Measurements from ENCODE around the gene VAT1. TPM values are rescaled to one million over a fixed set of nuclear protein-coding genes. Genes with fewer than 3 reads are reported as not detected.
A peak's percentile ranks its signal among the peaks of the same experiment; 100 is the strongest.
"Not testable (repeated sequence)": the region's sequence is repeated elsewhere in the genome, so short reads cannot be mapped to it uniquely, and the experiment has no call there.

VAT1 gene
- total and polyA plus RNA-seq, 9 donors: 50.4 to 95.3 (median 75.9) TPM

GRCh38 chr17:43010667-43011308 lies 11.4 kb downstream of the VAT1 start:
- H3K36me3 ChIP-seq (ENCODE audit: control insufficient read depth, insufficient read depth, low read length): peaks cover 36% of the 10 kb centered on the region
- no peak overlapping the region for H3K27ac ChIP-seq (ENCODE audit: low read length)
- no peaks in the 10 kb centered on the region for H3K9me3 ChIP-seq (replicated peaks; ENCODE audit: control insufficient read depth, low read depth, low read length)
- H3K27me3 ChIP-seq (ENCODE audit: control insufficient read depth, insufficient read depth, low read length): no peaks in the 10 kb centered on the region
- 90% methylated on average over 2 of the region's 5 CpGs for WGBS (ENCODE audit: insufficient coverage)
- peaks cover 22% of the 10 kb centered on the region for H3K4me1 ChIP-seq (ENCODE audit: control insufficient read depth, insufficient read depth, low read length)
- no peak overlapping the region for H3K4me3 ChIP-seq (ENCODE audit: low read length)
- no peak for DNase-seq

GRCh38 chr17:43006639-43007551 lies 15.3 kb downstream of the VAT1 start, which contains the start of gene IFI35:
IFI35 (plus strand) TSS chr17:43006784; CDS start chr17:43006948, 164 bp downstream.
- Histone ChIP-seq H3K27ac (ENCODE audit: low read length) (peak within 1 kb of the TSS; percentile 97), H3K9me3 (replicated peaks; ENCODE audit: control insufficient read depth, low read depth, low read length) (no peaks in the 10 kb centered on the region), H3K36me3 (ENCODE audit: control insufficient read depth, insufficient read depth, low read length) (peaks cover 27% of the 10 kb centered on the region), H3K27me3 (ENCODE audit: control insufficient read depth, insufficient read depth, low read length) (no peaks in the 10 kb centered on the region), H3K4me1 (ENCODE audit: control insufficient read depth, insufficient read depth, low read length) (peaks cover 8% of the 10 kb centered on the region), H3K4me3 (ENCODE audit: low read length) (peak within 1 kb of the TSS; percentile 83)
- 30% methylated on average over 14 of the region's 18 CpGs for WGBS (ENCODE audit: insufficient coverage)
- DNase-seq: peak; percentile 92

- no peak overlapping the region for H3K27ac ChIP-seq (ENCODE audit: low read length)
- no peaks in the 10 kb centered on the region for H3K27me3 ChIP-seq (ENCODE audit: control insufficient read depth, insufficient read depth, low read length)
- peaks cover 17% of the 10 kb centered on the region for H3K4me1 ChIP-seq (ENCODE audit: control insufficient read depth, insufficient read depth, low read length)
- 90% methylated on average over 4 of the region's 5 CpGs for WGBS (ENCODE audit: insufficient coverage)
- no peaks in the 10 kb centered on the region for H3K9me3 ChIP-seq (replicated peaks; ENCODE audit: control insufficient read depth, low read depth, low read length)
- H3K4me3 ChIP-seq (ENCODE audit: low read length): no peak overlapping the region
- no peak for DNase-seq
- H3K36me3 ChIP-seq (ENCODE audit: control insufficient read depth, insufficient read depth, low read length): peaks cover 51% of the 10 kb centered on the region
Measured at GRCh38 chr17:43003542-43004172, 18.5 kb downstream of the VAT1 start.

GRCh38 chr17:43000894-43001293 lies 21.3 kb downstream of the VAT1 start:
- H3K9me3 ChIP-seq (replicated peaks; ENCODE audit: control insufficient read depth, low read depth, low read length); DNase-seq; H3K27ac ChIP-seq (ENCODE audit: low read length); H3K27me3 ChIP-seq (ENCODE audit: control insufficient read depth, insufficient read depth, low read length); H3K4me3 ChIP-seq (ENCODE audit: low read length): not testable (repeated sequence)
- WGBS (ENCODE audit: insufficient coverage): 93% methylated on average over 13 of the region's 13 CpGs
- Histone ChIP-seq H3K36me3 (ENCODE audit: control insufficient read depth, insufficient read depth, low read length) (peaks cover 51% of the 10 kb centered on the region), H3K4me1 (ENCODE audit: control insufficient read depth, insufficient read depth, low read length) (peaks cover 16% of the 10 kb centered on the region)

GRCh38 chr17:42999003-42999525 lies 23.1 kb downstream of the VAT1 start:
- 10% methylated on average over 4 of the region's 10 CpGs for WGBS (ENCODE audit: insufficient coverage)
- peaks cover 16% of the 10 kb centered on the region for H3K4me1 ChIP-seq (ENCODE audit: control insufficient read depth, insufficient read depth, low read length)
- no peaks in the 10 kb centered on the region for H3K9me3 ChIP-seq (replicated peaks; ENCODE audit: control insufficient read depth, low read depth, low read length)
- no peak for DNase-seq
- peaks cover 46% of the 10 kb centered on the region for H3K36me3 ChIP-seq (ENCODE audit: control insufficient read depth, insufficient read depth, low read length)
- peak overlapping the region; percentile 98 for H3K27ac ChIP-seq (ENCODE audit: low read length)
- H3K4me3 ChIP-seq (ENCODE audit: low read length): peak overlapping the region; percentile 99
- H3K27me3 ChIP-seq (ENCODE audit: control insufficient read depth, insufficient read depth, low read length): no peaks in the 10 kb centered on the region

GRCh38 chr17:42997984-42998938 lies 23.9 kb downstream of the VAT1 start, which contains the start of gene RPL27:
RPL27 (plus strand) TSS chr17:42998419; CDS start chr17:42998751, 332 bp downstream.
- peak within 1 kb of the TSS; percentile 98 for H3K27ac ChIP-seq (ENCODE audit: low read length)
- H3K4me1 ChIP-seq (ENCODE audit: control insufficient read depth, insufficient read depth, low read length): peaks cover 16% of the 10 kb centered on the region
- WGBS (ENCODE audit: insufficient coverage): 1% methylated on average over 41 of the region's 49 CpGs
- no peaks in the 10 kb centered on the region for H3K27me3 ChIP-seq (ENCODE audit: control insufficient read depth, insufficient read depth, low read length)
- H3K36me3 ChIP-seq (ENCODE audit: control insufficient read depth, insufficient read depth, low read length): peaks cover 40% of the 10 kb centered on the region
- H3K9me3 ChIP-seq (replicated peaks; ENCODE audit: control insufficient read depth, low read depth, low read length): no peaks in the 10 kb centered on the region
- peak; percentile 100 for DNase-seq
- H3K4me3 ChIP-seq (ENCODE audit: low read length): peak within 1 kb of the TSS; percentile 99

GRCh38 chr17:42997390-42997983 lies 24.7 kb downstream of the VAT1 start:
- H3K4me3 ChIP-seq (ENCODE audit: low read length): peak overlapping the region; percentile 32
- peaks cover 16% of the 10 kb centered on the region for H3K4me1 ChIP-seq (ENCODE audit: control insufficient read depth, insufficient read depth, low read length)
- peak overlapping the region; percentile 98 for H3K27ac ChIP-seq (ENCODE audit: low read length)
- no peak for DNase-seq
- no peaks in the 10 kb centered on the region for H3K9me3 ChIP-seq (replicated peaks; ENCODE audit: control insufficient read depth, low read depth, low read length)
- H3K36me3 ChIP-seq (ENCODE audit: control insufficient read depth, insufficient read depth, low read length): peaks cover 35% of the 10 kb centered on the region
- no CpG with 5 or more reads among the region's 5 CpGs for WGBS (ENCODE audit: insufficient coverage)
- no peaks in the 10 kb centered on the region for H3K27me3 ChIP-seq (ENCODE audit: control insufficient read depth, insufficient read depth, low read length)

- 40% methylated on average over 1 of the region's 10 CpGs for WGBS (ENCODE audit: insufficient coverage)
- H3K4me1 ChIP-seq (ENCODE audit: control insufficient read depth, insufficient read depth, low read length); H3K4me3 ChIP-seq (ENCODE audit: low read length); H3K9me3 ChIP-seq (replicated peaks; ENCODE audit: control insufficient read depth, low read depth, low read length); DNase-seq; H3K27ac ChIP-seq (ENCODE audit: low read length); H3K27me3 ChIP-seq (ENCODE audit: control insufficient read depth, insufficient read depth, low read length): not testable (repeated sequence)
- peaks cover 30% of the 10 kb centered on the region for H3K36me3 ChIP-seq (ENCODE audit: control insufficient read depth, insufficient read depth, low read length)
Measured at GRCh38 chr17:42993913-42994312, 28.3 kb downstream of the VAT1 start.

GRCh38 chr17:42992872-42993271 lies 29.3 kb downstream of the VAT1 start:
- no peak for DNase-seq
- Histone ChIP-seq H3K4me3 (ENCODE audit: low read length) (no peak overlapping the region), H3K36me3 (ENCODE audit: control insufficient read depth, insufficient read depth, low read length) (peaks cover 36% of the 10 kb centered on the region), H3K27me3 (ENCODE audit: control insufficient read depth, insufficient read depth, low read length) (no peaks in the 10 kb centered on the region), H3K27ac (ENCODE audit: low read length) (no peak overlapping the region), H3K9me3 (replicated peaks; ENCODE audit: control insufficient read depth, low read depth, low read length) (no peaks in the 10 kb centered on the region), H3K4me1 (ENCODE audit: control insufficient read depth, insufficient read depth, low read length) (peaks cover 6% of the 10 kb centered on the region)
- 91% methylated on average over 3 of the region's 5 CpGs for WGBS (ENCODE audit: insufficient coverage)

Data from muscle of leg (tissue), 11 donors.